ENCODE data around the gene EYA2. TPM values are rescaled to one million over a fixed set of nuclear protein-coding genes. Genes with fewer than 3 reads are reported as not detected.

EYA2 gene
- total RNA-seq, 1 donor, result 17.7 TPM

GRCh38 chr20:47127546-47127945, 232.9 kb downstream of the EYA2 start:
- Histone ChIP-seq H3K27me3 (ENCODE audit: insufficient read depth, low read length) (no peaks in the 10 kb centered on the region), H3K27ac (ENCODE audit: low read depth, low read length) (no peak overlapping the region), H3K36me3 (ENCODE audit: insufficient read depth, low read length) (no peaks in the 10 kb centered on the region), H2AFZ (ENCODE audit: low read length) (no peak overlapping the region), H3K4me3 (ENCODE audit: insufficient read depth, low read length) (no peak overlapping the region), H3K9me3 (ENCODE audit: low read depth, low read length) (no peaks in the 10 kb centered on the region), H3K4me1 (ENCODE audit: insufficient read depth, low read length) (peaks cover 35% of the 10 kb centered on the region), H4K20me1 (ENCODE audit: insufficient read depth, low read length) (no peaks in the 10 kb centered on the region), H3K79me2 (ENCODE audit: insufficient read depth, low read length) (no peaks in the 10 kb centered on the region), H3K4me2 (ENCODE audit: insufficient read depth, low read length) (no peak overlapping the region)
- TF ChIP-seq CTCF (IDR thresholded peaks at IDR 0.05; ENCODE audit: extremely low read depth, low read depth, low read length), result no peak
- DNase-seq (ENCODE audit: insufficient read length, low spot score, missing footprints), result no peak

- no peak overlapping the region for H3K4me3 ChIP-seq (ENCODE audit: insufficient read depth, low read length)
- H3K9me3 ChIP-seq (ENCODE audit: low read depth, low read length), result no peaks in the 10 kb centered on the region
- no peak for DNase-seq (ENCODE audit: insufficient read length, low spot score, missing footprints)
- H4K20me1 ChIP-seq (ENCODE audit: insufficient read depth, low read length), result no peaks in the 10 kb centered on the region
- H3K4me2 ChIP-seq (ENCODE audit: insufficient read depth, low read length), result no peak overlapping the region
- no peaks in the 10 kb centered on the region for H3K36me3 ChIP-seq (ENCODE audit: insufficient read depth, low read length)
- no peak overlapping the region for H3K27ac ChIP-seq (ENCODE audit: low read depth, low read length)
- no peak overlapping the region for H2AFZ ChIP-seq (ENCODE audit: low read length)
- no peaks in the 10 kb centered on the region for H3K27me3 ChIP-seq (ENCODE audit: insufficient read depth, low read length)
- H3K4me1 ChIP-seq (ENCODE audit: insufficient read depth, low read length), result peaks cover 35% of the 10 kb centered on the region
- H3K79me2 ChIP-seq (ENCODE audit: insufficient read depth, low read length), result no peaks in the 10 kb centered on the region
- no peak for TF ChIP-seq CTCF (IDR thresholded peaks at IDR 0.05; ENCODE audit: extremely low read depth, low read depth, low read length)
These were observed 233.4 kb downstream of the EYA2 start for GRCh38 chr20:47127999-47128398.

GRCh38 chr20:47129306-47129705, 234.7 kb downstream of the EYA2 start:
- no peaks in the 10 kb centered on the region for H4K20me1 ChIP-seq (ENCODE audit: insufficient read depth, low read length)

GRCh38 chr20:47133809-47134456, 239.3 kb downstream of the EYA2 start:
- Histone ChIP-seq H3K27ac (ENCODE audit: low read depth, low read length) (no peak overlapping the region), H3K79me2 (ENCODE audit: insufficient read depth, low read length) (no peaks in the 10 kb centered on the region), H3K4me3 (ENCODE audit: insufficient read depth, low read length) (no peak overlapping the region), H3K4me2 (ENCODE audit: insufficient read depth, low read length) (peak overlapping the region; percentile 16), H3K9me3 (ENCODE audit: low read depth, low read length) (no peaks in the 10 kb centered on the region), H3K36me3 (ENCODE audit: insufficient read depth, low read length) (no peaks in the 10 kb centered on the region), H3K27me3 (ENCODE audit: insufficient read depth, low read length) (no peaks in the 10 kb centered on the region), H3K4me1 (ENCODE audit: insufficient read depth, low read length) (peaks cover 20% of the 10 kb centered on the region), H2AFZ (ENCODE audit: low read length) (no peak overlapping the region), H4K20me1 (ENCODE audit: insufficient read depth, low read length) (no peaks in the 10 kb centered on the region)
- no peak for TF ChIP-seq CTCF (IDR thresholded peaks at IDR 0.05; ENCODE audit: extremely low read depth, low read depth, low read length)
- peak; percentile 91 for DNase-seq (ENCODE audit: insufficient read length, low spot score, missing footprints)

More at GRCh38 chr20:47129306-47129705, 234.7 kb downstream of the EYA2 start:
- Histone ChIP-seq H2AFZ (ENCODE audit: low read length) (no peak overlapping the region), H3K27ac (ENCODE audit: low read depth, low read length) (no peak overlapping the region), H3K36me3 (ENCODE audit: insufficient read depth, low read length) (no peaks in the 10 kb centered on the region), H3K4me1 (ENCODE audit: insufficient read depth, low read length) (peaks cover 40% of the 10 kb centered on the region), H3K9me3 (ENCODE audit: low read depth, low read length) (no peaks in the 10 kb centered on the region), H3K4me2 (ENCODE audit: insufficient read depth, low read length) (no peak overlapping the region), H3K79me2 (ENCODE audit: insufficient read depth, low read length) (no peaks in the 10 kb centered on the region), H3K4me3 (ENCODE audit: insufficient read depth, low read length) (no peak overlapping the region), H3K27me3 (ENCODE audit: insufficient read depth, low read length) (no peaks in the 10 kb centered on the region)
- no peak for DNase-seq (ENCODE audit: insufficient read length, low spot score, missing footprints)
- no peak for TF ChIP-seq CTCF (IDR thresholded peaks at IDR 0.05; ENCODE audit: extremely low read depth, low read depth, low read length)
